HG03095 (cell line): ENCODE results near the gene CMYA5.
"Not testable (repeated sequence)": the region's sequence is repeated elsewhere in the genome, so short reads cannot be mapped to it uniquely, and the experiment has no call there.

Source experiments
- ATAC-seq: cut with Tn5 transposase; IDR thresholded peaks from one replicate; pipeline ENCODE4 v1.9.1; 2021; ENCODE audit warnings: moderate library complexity; ENCODE audit not compliant: unreplicated experiment

The CMYA5 gene

DNA sequence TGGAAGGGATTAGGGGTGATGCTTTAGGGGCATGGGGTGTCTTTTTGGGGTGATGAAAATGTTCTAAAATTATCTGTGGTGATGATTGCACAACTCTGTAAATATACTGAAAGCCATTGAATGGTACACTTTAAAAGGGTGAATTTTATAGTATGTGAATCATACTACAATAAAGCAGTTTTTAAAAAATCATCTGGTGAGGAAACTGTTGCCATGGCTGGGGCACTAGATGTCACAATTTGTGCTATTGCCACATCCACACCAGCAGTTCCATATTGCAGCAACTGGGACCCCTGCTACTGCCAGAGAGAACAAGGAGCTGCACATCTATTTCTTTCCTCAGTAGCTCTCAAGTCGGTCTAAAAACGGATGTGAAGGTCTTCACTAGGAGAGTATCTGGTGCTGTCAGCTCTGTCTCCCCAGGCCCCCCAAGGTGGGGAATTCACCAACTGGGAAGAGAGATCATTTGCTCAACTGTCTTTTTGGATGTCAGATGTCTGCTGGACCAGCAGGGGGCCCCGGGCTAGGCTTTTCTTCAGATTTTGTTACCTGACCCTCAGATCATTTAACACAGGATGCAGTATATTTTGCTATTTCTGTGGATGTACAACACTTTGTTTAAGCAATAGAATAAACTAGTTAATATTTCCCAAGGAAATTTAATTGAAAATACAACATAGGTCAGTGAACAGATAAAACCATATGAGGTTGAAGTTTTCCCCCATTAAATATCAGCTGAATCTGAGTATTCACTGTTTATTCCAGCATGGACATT lies 13.2 kb downstream of the CMYA5 start:
- no peak for ATAC-seq

DNA sequence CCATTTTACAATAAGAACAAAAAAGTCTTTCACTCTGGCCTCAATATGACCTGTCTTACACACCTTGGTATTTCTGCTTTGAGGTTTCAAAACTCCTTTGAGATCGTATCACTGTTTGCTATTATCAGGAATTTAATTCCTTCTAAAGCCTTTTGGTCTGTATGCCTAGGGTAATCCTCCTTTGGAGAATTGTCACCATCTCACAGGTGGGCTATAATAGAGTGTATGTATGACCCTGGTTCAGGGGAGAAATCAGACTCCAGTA lies 13.7 kb downstream of the CMYA5 start:
- no peak for ATAC-seq

DNA sequence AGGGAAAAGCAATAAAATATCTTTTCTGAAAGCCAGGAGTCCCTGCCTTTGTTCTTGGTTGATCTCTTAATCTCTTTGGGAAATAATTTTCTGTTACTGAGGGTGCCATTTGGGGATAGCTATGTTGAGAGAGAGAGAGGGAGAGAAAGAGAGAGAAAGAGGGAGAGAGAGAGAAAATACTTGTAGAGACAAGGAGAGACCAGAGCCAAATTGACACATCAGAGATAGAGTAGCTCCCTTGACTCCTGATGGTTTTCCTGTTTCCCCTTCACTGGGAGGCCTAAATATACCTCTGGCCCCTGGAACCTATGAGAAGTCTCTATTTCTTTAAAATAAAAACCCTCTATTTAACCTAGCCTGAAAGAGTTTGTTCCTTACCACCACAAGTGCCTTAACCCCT lies 14.9 kb downstream of the CMYA5 start:
- no peak for ATAC-seq

DNA sequence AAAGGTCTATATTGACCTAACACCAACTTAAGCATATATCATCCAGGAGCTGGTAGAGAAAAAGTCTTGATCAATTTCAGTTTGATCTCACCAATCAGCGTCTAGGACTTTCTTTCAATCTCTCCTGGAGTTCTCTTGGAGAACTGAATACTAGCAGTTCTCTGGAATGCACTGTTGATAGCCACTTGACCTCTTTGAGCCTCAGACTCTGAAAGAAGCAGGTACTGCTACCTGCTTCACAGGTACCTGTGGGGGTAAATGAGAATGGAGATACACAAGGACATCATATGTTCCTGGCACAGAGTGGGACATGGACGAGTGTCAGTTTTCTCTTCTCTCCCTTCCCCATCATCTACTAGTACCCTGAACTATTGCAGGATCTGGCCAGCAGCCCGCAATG lies 16.0 kb downstream of the CMYA5 start:
- no peak for ATAC-seq

DNA sequence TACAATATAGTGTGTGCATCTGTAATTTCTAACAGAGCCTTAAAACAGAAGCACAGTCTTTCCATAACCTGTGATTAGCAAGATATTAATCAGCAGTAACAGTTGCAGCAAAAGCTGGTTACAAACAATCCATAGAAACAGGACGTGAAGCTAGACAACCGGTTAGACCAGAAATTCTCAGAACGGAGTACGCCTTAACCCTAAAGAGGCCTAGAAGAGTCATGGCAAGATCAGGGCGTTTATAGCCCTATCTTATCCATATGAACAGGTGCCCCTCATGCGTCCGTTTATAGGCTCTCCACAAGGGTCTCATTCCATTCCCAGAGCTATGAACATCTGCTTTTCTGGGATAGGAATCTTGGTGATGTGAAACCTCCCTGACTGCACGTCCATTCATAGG lies 16.7 kb downstream of the CMYA5 start:
- ATAC-seq: not testable (repeated sequence)

DNA sequence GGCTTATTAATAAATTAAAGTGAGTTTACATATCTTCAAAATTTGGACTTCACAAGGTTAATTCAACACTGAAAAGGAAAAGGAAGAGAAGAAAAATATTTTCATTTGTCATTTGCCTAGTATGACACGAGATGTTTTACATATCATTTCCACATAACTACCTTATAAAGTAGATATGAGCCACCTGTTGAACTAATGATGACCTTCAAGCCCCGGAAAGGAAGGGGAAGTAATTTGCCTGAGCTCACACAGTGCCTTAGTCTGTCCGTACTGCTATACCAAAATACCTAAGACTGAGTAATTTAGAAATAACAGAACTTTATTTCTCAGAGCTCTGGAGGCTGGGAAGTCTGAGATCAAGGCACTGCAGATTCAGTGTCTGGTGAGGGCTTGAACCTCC lies 17.9 kb downstream of the CMYA5 start:
- no peak for ATAC-seq

DNA sequence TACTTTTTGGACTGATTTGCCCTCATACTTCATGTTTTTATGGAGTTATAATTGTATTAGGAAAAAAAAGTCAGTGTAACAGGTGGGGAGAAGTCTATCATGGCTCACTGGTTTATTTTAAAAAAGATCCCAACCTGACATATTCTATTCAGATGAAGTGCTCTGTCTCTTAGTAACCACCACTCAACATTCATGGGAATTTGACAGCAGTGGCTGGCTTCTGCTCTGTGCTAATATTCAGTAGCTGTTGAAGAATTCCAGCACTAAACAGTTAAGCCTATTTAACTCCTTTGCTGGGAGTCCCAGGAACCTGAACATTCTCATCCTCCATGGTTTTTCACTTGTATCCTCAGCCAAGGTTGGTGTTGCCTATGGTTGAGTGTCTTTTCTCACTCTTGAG lies 23.1 kb downstream of the CMYA5 start:
- ATAC-seq: no peak

DNA sequence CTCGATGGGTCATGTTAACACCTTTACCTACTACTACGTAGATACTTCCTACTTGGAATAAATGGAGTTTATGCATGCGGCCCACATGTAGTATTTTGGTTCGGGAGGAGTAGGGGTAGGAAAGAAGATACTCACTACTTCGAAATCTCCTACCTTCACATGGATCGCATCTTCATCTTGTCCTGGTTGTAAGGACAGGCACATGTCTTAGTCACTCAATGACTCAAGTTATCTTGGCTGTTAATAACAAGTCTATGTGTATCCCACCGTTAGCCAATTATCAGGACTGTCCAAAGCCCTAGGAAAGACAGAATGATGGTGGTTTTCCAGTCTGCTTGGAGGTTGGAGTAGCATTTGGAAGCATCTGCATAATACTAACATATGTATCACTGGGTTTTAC lies 24.1 kb downstream of the CMYA5 start:
- ATAC-seq: no peak

DNA sequence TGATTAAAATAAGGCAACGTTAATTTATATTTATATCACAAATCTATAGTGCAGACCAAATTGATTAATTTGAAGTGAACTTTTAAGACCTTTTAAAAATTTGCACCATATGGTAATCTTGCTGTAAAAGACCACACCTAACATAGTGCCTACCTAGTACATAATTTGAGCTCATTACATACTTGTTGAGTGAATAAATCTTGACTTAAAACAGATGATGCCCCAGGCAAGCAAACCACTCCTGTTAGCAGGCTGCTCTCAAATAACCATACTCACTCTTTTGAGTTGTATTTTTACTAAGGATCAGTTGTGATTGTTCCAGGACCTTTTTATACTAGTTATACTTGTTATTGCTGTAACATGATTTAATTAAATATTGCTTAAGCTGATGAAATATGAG lies 27.2 kb downstream of the CMYA5 start:
- ATAC-seq: no peak

DNA sequence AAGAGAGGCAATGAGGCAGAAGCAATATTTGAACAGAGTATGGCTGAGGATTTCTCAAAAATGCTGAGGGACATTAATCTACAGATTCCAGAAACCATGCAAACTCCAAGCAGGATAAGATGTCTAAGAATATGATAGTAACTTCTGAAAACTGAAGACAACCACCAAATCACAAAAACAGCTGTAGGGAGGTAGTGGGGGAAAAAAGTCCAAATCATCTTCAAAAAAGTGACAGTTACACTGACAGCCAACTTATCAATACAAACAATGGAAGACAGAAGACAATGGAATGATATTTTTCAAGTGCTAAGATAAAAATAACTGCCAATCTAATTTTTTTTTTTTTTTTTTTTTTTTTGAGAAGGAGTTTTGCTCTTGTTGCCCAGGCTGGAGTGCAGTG lies 30.5 kb downstream of the CMYA5 start:
- ATAC-seq: no peak

DNA sequence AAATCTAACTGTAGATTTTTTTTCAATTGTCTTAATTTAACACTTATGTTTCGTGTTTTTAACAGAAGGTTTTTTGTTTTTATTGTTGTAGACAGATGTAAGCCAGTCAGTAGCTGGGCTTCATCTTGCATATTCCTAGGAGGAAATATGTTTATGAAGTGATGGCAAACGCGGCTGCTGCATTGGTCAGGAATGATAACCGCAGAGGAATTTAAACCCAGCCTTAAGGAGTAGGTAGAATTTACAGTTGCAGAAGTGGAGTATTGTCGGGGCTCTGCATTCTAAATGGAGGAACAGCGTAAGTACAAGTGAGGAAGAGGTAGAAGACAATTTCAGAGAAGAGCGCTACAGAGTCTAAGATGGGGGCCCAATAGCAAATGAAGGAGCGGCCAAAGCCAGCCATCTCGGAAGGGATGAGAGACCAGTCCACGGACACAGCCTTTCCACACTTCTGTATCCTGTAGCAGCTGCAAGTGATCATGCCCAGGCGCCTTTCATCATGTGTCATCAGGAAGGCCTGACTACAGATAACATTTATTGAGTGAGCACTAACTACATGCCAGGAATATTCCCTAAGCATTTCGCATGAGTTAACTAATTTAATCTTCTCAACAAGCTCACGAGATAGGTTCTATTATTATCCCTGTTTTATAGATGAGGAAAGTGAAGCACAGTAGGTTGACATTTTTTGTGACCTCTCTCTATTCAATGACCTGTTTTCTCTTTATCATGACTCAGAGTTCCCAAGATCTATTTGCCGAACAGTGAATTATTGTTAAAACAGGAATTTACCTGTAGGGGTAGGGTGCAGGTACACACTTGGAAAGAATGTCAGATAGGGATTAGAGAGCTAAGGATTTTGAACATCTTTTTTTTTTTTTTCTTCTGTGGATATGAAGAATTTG lies 38.1 kb downstream of the CMYA5 start:
- no peak for ATAC-seq

DNA sequence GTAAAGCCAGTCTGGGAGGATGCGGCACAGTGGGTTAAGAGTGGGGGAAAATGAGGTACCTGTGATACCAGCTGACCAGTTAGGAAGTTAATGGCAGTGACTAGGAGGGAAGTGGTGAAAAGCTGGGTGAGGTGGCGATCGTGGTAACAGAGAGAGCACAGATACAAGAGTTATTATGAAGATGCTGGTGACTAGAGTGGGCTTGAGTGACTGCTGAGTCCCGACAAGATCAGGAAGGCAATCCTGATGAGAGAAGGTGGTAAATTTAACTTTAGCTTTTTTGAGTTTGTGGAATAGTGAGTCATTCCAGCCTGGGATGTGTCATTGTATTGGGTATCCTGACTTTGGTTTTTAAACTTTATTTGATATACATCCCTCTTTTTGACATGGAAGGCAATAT lies 38.8 kb downstream of the CMYA5 start:
- no peak for ATAC-seq

DNA sequence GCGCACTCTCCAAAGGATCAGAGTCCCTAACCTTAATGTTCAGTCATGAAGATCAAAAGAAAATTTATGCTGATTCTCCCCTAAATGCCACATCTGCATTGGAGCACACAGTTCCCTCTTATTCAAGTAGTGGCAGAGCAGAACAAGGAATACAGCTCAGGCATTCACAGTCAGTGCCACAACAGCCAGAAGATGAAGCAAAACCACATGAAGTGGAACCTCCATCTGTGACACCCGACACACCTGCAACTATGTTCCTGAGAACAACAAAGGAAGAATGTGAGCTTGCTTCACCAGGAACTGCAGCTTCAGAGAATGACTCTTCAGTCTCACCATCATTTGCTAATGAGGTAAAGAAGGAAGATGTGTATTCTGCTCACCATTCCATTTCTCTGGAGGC lies 40.0 kb downstream of the CMYA5 start:
- ATAC-seq: no peak

DNA sequence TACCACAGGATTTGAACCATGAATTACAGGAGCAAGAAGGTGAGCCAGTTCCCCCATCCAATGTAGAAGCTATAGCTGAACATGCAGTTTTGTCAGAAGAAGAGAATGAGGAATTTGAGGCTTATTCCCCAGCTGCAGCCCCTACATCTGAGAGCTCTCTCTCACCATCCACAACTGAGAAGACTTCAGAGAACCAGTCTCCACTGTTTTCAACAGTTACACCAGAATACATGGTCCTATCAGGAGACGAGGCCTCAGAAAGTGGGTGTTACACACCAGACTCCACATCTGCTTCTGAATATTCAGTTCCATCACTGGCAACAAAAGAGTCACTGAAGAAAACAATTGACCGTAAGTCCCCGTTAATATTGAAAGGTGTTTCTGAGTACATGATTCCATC lies 40.9 kb downstream of the CMYA5 start:
- no peak for ATAC-seq

DNA sequence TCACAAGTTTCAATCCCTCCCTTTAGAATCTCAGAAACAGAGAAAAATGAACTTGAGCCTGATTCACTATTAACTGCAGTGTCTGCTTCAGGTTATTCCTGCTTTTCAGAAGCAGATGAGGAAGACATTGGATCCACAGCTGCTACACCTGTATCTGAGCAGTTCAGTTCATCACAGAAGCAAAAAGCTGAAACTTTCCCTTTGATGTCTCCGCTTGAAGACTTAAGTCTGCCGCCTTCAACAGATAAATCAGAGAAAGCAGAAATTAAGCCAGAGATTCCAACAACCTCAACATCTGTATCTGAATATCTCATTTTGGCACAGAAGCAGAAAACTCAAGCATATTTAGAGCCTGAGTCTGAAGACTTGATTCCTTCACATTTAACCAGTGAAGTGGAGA lies 42.1 kb downstream of the CMYA5 start:
- ATAC-seq: no peak

DNA sequence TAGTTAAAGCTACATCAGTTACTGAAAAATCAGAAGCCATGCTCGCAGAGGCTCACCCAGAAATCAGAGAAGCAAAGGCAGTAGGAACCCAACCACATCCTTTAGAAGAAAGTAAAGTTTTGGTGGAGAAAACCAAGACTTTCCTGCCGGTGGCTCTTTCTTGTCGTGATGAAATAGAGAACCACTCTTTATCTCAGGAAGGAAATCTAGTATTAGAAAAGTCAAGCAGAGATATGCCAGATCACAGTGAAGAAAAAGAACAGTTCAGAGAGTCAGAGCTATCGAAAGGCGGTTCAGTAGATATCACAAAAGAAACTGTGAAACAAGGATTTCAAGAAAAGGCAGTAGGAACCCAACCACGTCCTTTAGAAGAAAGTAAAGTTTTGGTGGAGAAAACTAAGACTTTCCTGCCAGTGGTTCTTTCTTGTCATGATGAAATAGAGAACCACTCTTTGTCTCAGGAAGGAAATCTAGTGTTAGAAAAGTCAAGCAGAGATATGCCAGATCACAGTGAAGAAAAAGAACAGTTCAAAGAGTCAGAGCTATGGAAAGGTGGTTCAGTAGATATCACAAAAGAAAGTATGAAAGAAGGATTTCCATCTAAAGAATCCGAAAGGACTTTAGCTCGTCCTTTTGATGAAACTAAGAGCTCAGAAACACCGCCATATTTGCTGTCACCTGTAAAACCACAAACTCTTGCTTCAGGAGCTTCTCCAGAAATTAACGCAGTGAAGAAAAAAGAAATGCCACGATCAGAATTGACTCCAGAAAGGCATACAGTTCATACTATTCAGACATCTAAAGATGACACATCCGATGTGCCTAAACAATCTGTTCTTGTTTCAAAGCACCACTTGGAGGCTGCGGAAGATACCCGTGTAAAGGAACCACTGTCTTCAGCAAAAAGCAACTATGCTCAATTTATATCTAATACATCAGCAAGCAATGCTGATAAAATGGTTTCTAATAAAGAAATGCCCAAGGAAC lies 47.2 kb downstream of the CMYA5 start:
- ATAC-seq: no peak

DNA sequence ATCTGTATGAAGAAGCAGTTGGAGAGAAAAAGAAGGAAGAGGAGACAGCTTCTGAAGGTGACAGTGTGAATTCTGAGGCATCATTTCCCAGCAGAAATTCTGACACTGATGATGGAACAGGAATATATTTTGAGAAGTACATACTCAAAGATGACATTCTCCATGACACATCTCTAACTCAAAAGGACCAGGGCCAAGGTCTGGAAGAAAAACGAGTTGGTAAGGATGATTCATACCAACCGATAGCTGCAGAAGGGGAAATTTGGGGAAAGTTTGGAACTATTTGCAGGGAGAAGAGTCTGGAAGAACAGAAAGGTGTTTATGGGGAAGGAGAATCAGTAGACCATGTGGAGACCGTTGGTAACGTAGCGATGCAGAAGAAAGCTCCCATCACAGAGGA lies 48.7 kb downstream of the CMYA5 start:
- no peak for ATAC-seq

DNA sequence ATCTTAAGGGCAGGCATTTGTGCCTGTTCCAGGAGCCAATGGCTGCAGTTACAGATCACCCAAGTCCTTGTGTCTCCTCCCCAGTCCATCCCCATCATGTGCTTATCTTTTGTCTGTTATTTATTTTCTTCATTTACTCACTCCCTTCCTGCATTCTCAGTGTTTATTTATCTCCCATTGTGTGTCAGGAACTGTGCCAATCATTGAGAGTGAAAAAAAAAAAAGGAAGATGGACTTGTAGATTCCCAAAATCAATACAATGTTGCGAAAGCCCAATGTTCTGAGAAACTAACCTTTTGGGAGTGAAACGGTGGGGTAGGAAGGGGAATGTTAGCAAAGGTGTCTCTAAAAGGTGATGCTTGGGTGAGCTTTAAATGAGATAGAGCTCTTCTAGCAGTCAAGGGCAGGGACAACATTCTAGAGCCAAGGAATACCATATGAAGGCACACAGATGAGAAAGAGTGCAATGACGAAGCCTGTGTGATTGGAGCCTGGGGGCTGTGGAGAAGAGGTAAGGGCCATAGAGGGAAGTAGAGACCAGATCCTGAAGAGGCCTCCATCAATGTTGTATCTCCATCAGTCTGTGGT lies 53.0 kb downstream of the CMYA5 start:
- no peak for ATAC-seq

DNA sequence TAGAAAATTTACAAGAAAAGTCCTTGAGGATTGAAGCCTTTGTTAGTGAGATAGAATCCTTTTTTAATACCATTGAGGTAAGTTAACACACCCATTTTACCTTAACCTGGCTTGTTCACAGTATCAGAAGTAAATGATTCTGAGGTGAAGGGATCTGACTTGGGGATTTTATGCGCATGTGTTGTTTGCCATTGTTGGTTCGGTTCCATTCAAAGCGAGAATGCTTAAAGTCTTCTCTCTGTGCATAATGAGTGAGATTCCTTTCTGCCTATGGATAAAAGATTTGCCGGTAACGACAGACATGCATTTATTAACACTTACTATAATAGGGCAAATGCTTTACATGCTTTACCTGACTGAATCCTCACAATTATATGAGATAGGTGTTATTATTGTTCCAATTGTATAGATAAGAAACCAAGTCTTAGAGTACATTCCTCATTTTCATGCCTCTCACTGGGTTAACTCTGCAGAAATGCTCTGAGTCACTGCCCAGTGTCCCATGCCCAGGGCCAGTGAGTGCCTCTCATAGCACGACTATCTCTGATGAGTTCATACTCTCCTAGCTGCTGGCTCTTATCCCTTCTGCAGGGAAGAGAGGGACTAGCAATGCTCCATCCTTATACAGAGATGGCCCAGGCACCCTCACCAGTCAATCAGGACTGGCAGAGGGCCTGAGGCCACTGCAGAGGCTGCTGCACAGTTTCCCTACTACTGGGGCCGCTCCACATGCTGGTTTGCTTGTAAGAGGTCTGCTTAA lies 54.4 kb downstream of the CMYA5 start:
- ATAC-seq: no peak

DNA sequence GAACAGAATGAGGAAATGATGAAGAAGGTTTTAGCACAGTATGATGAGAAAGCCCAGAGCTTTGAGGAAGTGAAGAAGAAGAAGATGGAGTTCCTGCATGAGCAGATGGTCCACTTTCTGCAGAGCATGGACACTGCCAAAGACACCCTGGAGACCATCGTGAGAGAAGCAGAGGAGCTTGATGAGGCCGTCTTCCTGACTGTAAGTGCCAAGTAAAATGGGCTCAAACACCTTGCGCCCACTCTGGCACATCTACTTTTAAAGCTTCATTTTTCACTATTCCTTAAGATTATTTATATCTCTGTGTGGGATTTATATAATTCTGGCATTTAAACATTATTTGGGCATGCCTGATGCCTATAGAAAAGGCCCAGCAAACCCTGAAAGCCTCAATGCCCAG lies 55.6 kb downstream of the CMYA5 start:
- ATAC-seq: no peak
